Nephron progenitor cell (in vitro differentiated cells): Measurements from ENCODE around the gene GDA.

Experiments
- DNase-seq: peaks from one replicate; pipeline ENCODE4 v3.0.0; 2021
- H3K27ac Mint-ChIP-seq: 2 replicates; pipeline ENCODE4 v1.8.0; 2021; ENCODE audit warnings: mild to moderate bottlenecking, moderate library complexity, mixed read lengths
- H3K27me3 Mint-ChIP-seq: 2 replicates; pipeline ENCODE4 v1.8.0; 2021; ENCODE audit warnings: mild to moderate bottlenecking, low read depth, mixed read lengths; ENCODE audit not compliant: poor library complexity
- H3K36me3 Mint-ChIP-seq: 2 replicates; pipeline ENCODE4 v1.8.0; 2021; ENCODE audit warnings: low read depth, mixed read lengths
- H3K4me1 Mint-ChIP-seq: 2 replicates; pipeline ENCODE4 v1.8.0; 2021; ENCODE audit warnings: mixed read lengths
- H3K4me3 Mint-ChIP-seq: 2 replicates; pipeline ENCODE4 v1.8.0; 2021; ENCODE audit warnings: mild to moderate bottlenecking, moderate library complexity, mixed read lengths
- H3K9me3 Mint-ChIP-seq: 2 replicates; pipeline ENCODE4 v1.8.0; 2021; ENCODE audit warnings: mild to moderate bottlenecking, moderate library complexity, mixed read lengths
- CTCF ChIP-seq: fragments of 200-600 bp; sonication (generic); IDR thresholded peaks from 2 replicates; pipeline ENCODE4 v1.5.0; 2021; ENCODE audit warnings: antibody characterized with exemption

GDA gene

DNA sequence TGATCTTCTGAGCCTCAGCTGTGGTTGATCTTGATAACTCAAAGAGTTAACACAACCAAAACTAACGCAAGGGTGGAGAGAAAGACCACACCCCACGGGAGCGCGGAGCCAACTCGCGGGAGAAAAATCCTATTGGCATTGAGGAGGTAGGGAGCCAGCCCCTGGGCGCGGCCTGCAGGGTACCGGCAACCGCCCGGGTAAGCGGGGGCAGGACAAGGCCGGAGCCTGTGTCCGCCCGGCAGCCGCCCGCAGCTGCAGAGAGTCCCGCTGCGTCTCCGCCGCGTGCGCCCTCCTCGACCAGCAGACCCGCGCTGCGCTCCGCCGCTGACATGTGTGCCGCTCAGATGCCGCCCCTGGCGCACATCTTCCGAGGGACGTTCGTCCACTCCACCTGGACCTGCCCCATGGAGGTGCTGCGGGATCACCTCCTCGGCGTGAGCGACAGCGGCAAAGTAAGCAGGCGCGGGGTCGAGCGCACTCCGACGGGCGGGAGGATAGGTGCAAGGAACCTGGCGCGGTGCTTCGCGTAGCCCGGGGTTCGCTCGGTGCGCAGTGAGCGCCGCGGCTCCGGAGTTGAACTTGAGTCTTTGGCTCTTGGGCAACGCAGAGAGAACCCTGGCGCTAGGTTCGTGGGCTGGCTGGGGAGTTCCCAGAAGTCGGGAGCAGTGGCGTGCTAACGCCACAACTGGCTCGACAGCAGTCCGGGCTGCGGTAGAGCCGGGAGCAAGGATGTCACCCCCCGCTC, at the start of gene GDA:
Gene GDA (plus strand): TSS at position 210 of the 745 bp plus-strand sequence. CDS start 120 bp downstream, at position 330.
- H3K4me3 Mint-ChIP-seq: peak within 1 kb of the TSS; percentile 81
- TF ChIP-seq CTCF: no peak
- H3K27ac Mint-ChIP-seq: no peak within 1 kb of the TSS
- peaks cover 72% of the 10 kb centered on the region for H3K27me3 Mint-ChIP-seq
- H3K4me1 Mint-ChIP-seq: peaks cover 15% of the 10 kb centered on the region
- H3K36me3 Mint-ChIP-seq: no peaks in the 10 kb centered on the region
- H3K9me3 Mint-ChIP-seq: peaks cover 4% of the 10 kb centered on the region
- peak; percentile 58 for DNase-seq

DNA sequence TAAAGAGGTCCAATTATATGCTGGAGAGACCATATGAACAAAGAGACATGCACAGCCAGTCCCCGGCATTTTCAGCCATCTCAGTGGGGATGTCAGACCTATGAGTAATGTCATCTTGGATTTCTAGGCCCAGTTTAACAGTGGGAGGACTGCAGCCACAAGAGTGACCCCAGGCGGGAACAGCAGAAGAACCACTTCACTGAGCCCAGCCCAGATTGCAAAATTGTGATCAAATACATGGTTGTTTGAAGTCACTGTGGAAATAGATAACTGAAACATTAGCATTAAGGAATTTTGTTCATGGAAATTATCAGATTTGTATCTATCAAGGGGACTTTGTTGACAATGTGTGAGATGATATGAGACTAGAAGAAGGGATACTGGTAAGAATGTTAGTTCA, 46.7 kb upstream of the GDA start:
- Mint-ChIP-seq H3K27ac (no peak overlapping the region), H3K4me3 (no peak overlapping the region)
- DNase-seq: no peak

DNA sequence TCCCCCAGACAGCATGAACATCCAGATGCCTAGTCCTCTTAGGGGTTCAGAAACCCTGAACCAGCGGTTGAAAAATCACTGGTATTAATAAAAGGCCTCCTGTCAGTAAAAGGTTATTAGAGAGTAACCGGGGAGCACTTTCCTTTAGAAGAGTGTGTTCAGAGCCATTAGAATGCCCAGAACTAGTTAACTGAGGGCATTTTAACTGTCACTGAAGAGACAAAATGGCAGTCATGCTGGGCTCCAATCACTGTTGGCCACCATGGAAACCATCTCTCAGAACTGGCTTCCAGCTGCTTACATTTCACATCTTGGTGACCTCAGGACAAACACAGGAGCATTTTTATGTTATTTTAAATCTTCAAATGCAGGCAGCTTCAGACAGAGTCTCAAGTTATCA, 36.2 kb upstream of the GDA start:
- no peak overlapping the region for H3K27ac Mint-ChIP-seq
- H3K27me3 Mint-ChIP-seq: peaks cover 4% of the 10 kb centered on the region
- H3K4me1 Mint-ChIP-seq: no peaks in the 10 kb centered on the region
- no peak for TF ChIP-seq CTCF
- no peak for DNase-seq
- no peak overlapping the region for H3K4me3 Mint-ChIP-seq
- H3K9me3 Mint-ChIP-seq: no peaks in the 10 kb centered on the region
- H3K36me3 Mint-ChIP-seq: no peaks in the 10 kb centered on the region

More for the DNA sequence above, 46.7 kb upstream of the GDA start:
- TF ChIP-seq CTCF: no peak
- peaks cover 21% of the 10 kb centered on the region for H3K9me3 Mint-ChIP-seq
- H3K4me1 Mint-ChIP-seq: no peaks in the 10 kb centered on the region
- H3K36me3 Mint-ChIP-seq: peaks cover 4% of the 10 kb centered on the region
- H3K27me3 Mint-ChIP-seq: no peaks in the 10 kb centered on the region

- no peak for DNase-seq
- Mint-ChIP-seq H3K27me3 (peaks cover 6% of the 10 kb centered on the region), H3K27ac (no peak overlapping the region), H3K4me3 (no peak overlapping the region), H3K36me3 (no peaks in the 10 kb centered on the region), H3K4me1 (no peaks in the 10 kb centered on the region), H3K9me3 (no peaks in the 10 kb centered on the region)
- no peak for TF ChIP-seq CTCF
These were observed 29.4 kb upstream of the GDA start for GRCh38 chr9:72119853-72120252.

DNA sequence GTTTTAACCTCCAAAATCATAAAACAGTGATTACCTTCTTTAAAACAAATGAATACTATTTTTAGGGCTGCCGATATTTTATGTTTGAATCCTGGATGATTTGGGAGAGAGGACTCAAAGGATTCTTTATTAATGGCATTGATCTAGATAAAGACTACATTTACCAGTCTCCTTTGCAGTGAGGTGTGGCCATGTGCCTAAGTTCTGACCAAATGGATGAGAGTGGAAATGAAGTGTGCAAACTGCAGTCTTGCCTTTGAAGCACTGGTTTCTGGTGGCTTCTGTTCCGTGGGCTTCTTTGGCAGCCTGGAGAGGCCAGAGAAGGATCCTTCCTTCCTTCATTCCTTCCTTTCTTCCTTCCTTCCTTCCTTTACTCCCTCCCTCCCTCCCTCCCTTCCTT, 24.3 kb upstream of the GDA start:
- Mint-ChIP-seq H3K9me3 (no peaks in the 10 kb centered on the region), H3K4me3 (no peak overlapping the region), H3K27ac (no peak overlapping the region), H3K27me3 (peaks cover 6% of the 10 kb centered on the region), H3K4me1 (no peaks in the 10 kb centered on the region), H3K36me3 (no peaks in the 10 kb centered on the region)
- TF ChIP-seq CTCF: no peak
- DNase-seq: no peak

GRCh38 chr9:72127753-72128152, 21.5 kb upstream of the GDA start:
- no peaks in the 10 kb centered on the region for H3K27me3 Mint-ChIP-seq
- H3K27ac Mint-ChIP-seq: no peak overlapping the region
- no peak overlapping the region for H3K4me3 Mint-ChIP-seq
- H3K4me1 Mint-ChIP-seq: no peaks in the 10 kb centered on the region
- no peak for TF ChIP-seq CTCF
- no peak for DNase-seq
- H3K9me3 Mint-ChIP-seq: no peaks in the 10 kb centered on the region
- H3K36me3 Mint-ChIP-seq: no peaks in the 10 kb centered on the region
